ENCODE data around the gene MON1A.

MON1A gene

GRCh38 chr3:49896345-49896744, 33.3 kb downstream of the MON1A start:
- Histone ChIP-seq H3K9me2 (replicated peaks; ENCODE audit: insufficient read depth, low read length) (no peaks in the 10 kb centered on the region), H3K9me3 (replicated peaks; ENCODE audit: insufficient read depth, low read length) (no peaks in the 10 kb centered on the region), H3K4me3 (ENCODE audit: low read length) (no peak overlapping the region), H3K36me3 (replicated peaks; ENCODE audit: insufficient read depth, low read length) (no peaks in the 10 kb centered on the region), H3K9ac (ENCODE audit: low read length) (no peak overlapping the region), H3K27me3 (replicated peaks; ENCODE audit: insufficient read depth, low read length) (no peaks in the 10 kb centered on the region), H3K4me2 (ENCODE audit: low read depth, low read length) (no peak overlapping the region), H3F3A (ENCODE audit: insufficient read depth, low read length) (no peaks in the 10 kb centered on the region), H3K27ac (ENCODE audit: low read length) (no peak overlapping the region), H3K4me1 (ENCODE audit: low read length) (peaks cover 15% of the 10 kb centered on the region), H2AFZ (ENCODE audit: low read length) (no peak overlapping the region), H3K79me2 (ENCODE audit: low read length) (no peaks in the 10 kb centered on the region), H4K20me1 (ENCODE audit: insufficient read depth, low read length) (no peaks in the 10 kb centered on the region)
- no peak for DNase-seq
- TF ChIP-seq EZH2 (optimal IDR thresholded peaks at IDR 0.05; ENCODE audit: low read depth, low read length) (no peak), CTCF (IDR thresholded peaks at IDR 0.05; ENCODE audit: low read length) (no peak), EZH2phosphoT487 (IDR thresholded peaks at IDR 0.05; ENCODE audit: low read length) (no peak)

GRCh38 chr3:49895791-49896190, 33.8 kb downstream of the MON1A start:
- Histone ChIP-seq H3K9ac (ENCODE audit: low read length) (no peak overlapping the region), H3F3A (ENCODE audit: insufficient read depth, low read length) (no peaks in the 10 kb centered on the region), H4K20me1 (ENCODE audit: insufficient read depth, low read length) (no peaks in the 10 kb centered on the region), H3K9me3 (replicated peaks; ENCODE audit: insufficient read depth, low read length) (no peaks in the 10 kb centered on the region), H3K27ac (ENCODE audit: low read length) (no peak overlapping the region), H3K79me2 (ENCODE audit: low read length) (no peaks in the 10 kb centered on the region), H3K9me2 (replicated peaks; ENCODE audit: insufficient read depth, low read length) (no peaks in the 10 kb centered on the region), H3K4me2 (ENCODE audit: low read depth, low read length) (no peak overlapping the region), H3K27me3 (replicated peaks; ENCODE audit: insufficient read depth, low read length) (no peaks in the 10 kb centered on the region), H3K4me3 (ENCODE audit: low read length) (no peak overlapping the region), H3K4me1 (ENCODE audit: low read length) (peaks cover 9% of the 10 kb centered on the region), H2AFZ (ENCODE audit: low read length) (no peak overlapping the region), H3K36me3 (replicated peaks; ENCODE audit: insufficient read depth, low read length) (no peaks in the 10 kb centered on the region)
- DNase-seq: no peak
- TF ChIP-seq CTCF (IDR thresholded peaks at IDR 0.05; ENCODE audit: low read length) (no peak), EZH2phosphoT487 (IDR thresholded peaks at IDR 0.05; ENCODE audit: low read length) (no peak), EZH2 (optimal IDR thresholded peaks at IDR 0.05; ENCODE audit: low read depth, low read length) (no peak)

- no peaks in the 10 kb centered on the region for H3K27me3 ChIP-seq (replicated peaks; ENCODE audit: insufficient read depth, low read length)
- no peak overlapping the region for H3K9ac ChIP-seq (ENCODE audit: low read length)
- no peak for TF ChIP-seq EZH2phosphoT487 (IDR thresholded peaks at IDR 0.05; ENCODE audit: low read length)
- no peak for TF ChIP-seq EZH2 (optimal IDR thresholded peaks at IDR 0.05; ENCODE audit: low read depth, low read length)
- TF ChIP-seq CTCF (IDR thresholded peaks at IDR 0.05; ENCODE audit: low read length): no peak
- H3K36me3 ChIP-seq (replicated peaks; ENCODE audit: insufficient read depth, low read length): no peaks in the 10 kb centered on the region
- H3K27ac ChIP-seq (ENCODE audit: low read length): no peak overlapping the region
- H3K9me2 ChIP-seq (replicated peaks; ENCODE audit: insufficient read depth, low read length): no peaks in the 10 kb centered on the region
- H3K4me1 ChIP-seq (ENCODE audit: low read length): no peaks in the 10 kb centered on the region
- H3F3A ChIP-seq (ENCODE audit: insufficient read depth, low read length): no peaks in the 10 kb centered on the region
- no peak overlapping the region for H2AFZ ChIP-seq (ENCODE audit: low read length)
- DNase-seq: no peak
- H3K4me3 ChIP-seq (ENCODE audit: low read length): no peak overlapping the region
- H3K9me3 ChIP-seq (replicated peaks; ENCODE audit: insufficient read depth, low read length): no peaks in the 10 kb centered on the region
- H4K20me1 ChIP-seq (ENCODE audit: insufficient read depth, low read length): no peaks in the 10 kb centered on the region
- no peak overlapping the region for H3K4me2 ChIP-seq (ENCODE audit: low read depth, low read length)
- no peaks in the 10 kb centered on the region for H3K79me2 ChIP-seq (ENCODE audit: low read length)
Measured at GRCh38 chr3:49889296-49889695, 40.3 kb downstream of the MON1A start.
